GM19035 (cell line): ENCODE data around the gene MAGEB5.
"Not testable (repeated sequence)": the region's sequence is repeated elsewhere in the genome, so short reads cannot be mapped to it uniquely, and the experiment has no call there.

ENCODE experiments used
- ATAC-seq: cut with Tn5 transposase; IDR thresholded peaks from one replicate; pipeline ENCODE4 v1.9.1; 2021; ENCODE audit not compliant: unreplicated experiment

The MAGEB5 gene, protein sequence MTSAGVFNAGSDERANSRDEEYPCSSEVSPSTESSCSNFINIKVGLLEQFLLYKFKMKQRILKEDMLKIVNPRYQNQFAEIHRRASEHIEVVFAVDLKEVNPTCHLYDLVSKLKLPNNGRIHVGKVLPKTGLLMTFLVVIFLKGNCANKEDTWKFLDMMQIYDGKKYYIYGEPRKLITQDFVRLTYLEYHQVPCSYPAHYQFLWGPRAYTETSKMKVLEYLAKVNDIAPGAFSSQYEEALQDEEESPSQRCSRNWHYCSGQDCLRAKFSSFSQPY

GRCh38 chrX:26215869-26216268 is at the start of gene MAGEB5:
Gene MAGEB5, plus strand, starts transcription at chrX:26216169. Its CDS starts 1,133 bp downstream, at chrX:26217302.
- ATAC-seq: no peak

DNA sequence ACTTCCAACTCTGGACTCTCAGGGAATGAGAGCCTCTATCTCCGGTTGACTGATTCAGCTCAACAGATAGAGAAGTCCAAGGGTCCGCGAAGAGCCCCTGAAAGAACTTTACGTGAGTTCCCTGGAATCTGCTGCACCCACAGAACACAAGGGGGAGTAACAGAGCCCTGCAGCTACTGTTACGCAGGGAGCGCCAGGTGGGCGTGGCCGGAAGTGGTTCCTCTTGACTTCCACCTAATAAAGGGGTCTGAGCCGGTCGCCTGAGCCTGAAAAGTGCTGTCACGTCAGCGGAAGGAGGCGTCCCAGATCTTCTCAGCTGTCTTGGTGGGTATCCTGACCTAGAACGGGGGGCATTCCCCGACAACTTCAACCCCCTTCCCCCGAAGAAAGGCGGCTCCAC is 23.8 kb upstream of the MAGEB5 start, which contains the start of gene MAGEB6:
Gene MAGEB6 (plus strand): TSS at position 237 of the 400 bp plus-strand sequence. CDS start 1,407 bp downstream, outside the sequence.
- no peak for ATAC-seq

- ATAC-seq: no peak
Measured at GRCh38 chrX:26203561-26203960, 12.4 kb upstream of the MAGEB5 start.

DNA sequence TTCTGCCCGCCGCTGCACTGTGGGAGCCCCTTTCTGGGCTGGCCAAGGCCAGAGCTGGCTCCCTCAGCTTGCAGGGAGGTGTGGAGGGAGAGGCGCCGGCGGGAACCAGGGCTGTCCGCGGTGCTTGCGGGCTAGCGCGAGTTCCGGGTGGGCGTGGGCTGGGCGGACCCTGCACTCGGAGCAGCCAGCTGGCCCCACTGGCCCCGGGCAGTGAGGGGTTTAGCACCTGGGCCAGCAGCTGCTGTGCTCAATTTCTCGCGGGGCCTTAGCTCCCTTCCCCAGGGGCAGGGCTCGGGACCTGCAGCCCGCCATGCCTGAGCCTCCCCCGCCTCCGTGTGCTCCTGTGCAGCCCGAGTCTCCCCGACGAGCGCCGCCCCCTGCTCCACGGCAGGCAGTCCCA is 11.3 kb upstream of the MAGEB5 start:
- ATAC-seq: not testable (repeated sequence)

GRCh38 chrX:26208012-26208411 is 8.0 kb upstream of the MAGEB5 start:
- ATAC-seq: no peak

DNA sequence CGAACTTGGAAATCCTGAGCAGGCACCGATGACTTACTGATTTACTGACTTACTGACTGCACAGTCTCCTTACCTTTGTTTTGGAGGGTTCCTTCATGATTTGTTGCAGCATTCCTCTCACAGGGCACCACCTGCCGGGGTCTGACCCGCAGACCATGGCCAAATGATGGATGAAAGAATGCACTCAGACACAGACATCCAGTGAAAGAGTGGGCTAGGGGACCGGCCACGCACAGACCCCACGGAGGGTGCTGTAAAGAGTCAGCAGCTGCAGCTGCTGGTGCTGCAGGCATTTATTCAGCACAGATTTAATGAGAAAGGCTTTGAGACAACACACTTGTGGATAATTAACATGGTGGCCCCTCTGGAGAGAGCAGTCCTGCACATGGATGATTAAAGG is 3.4 kb downstream of the MAGEB5 start:
- no peak for ATAC-seq

GRCh38 chrX:26234177-26234576 is 18.2 kb downstream of the MAGEB5 start:
- ATAC-seq: no peak

- no peak for ATAC-seq
Measured at GRCh38 chrX:26253526-26253925, 37.6 kb downstream of the MAGEB5 start.

DNA sequence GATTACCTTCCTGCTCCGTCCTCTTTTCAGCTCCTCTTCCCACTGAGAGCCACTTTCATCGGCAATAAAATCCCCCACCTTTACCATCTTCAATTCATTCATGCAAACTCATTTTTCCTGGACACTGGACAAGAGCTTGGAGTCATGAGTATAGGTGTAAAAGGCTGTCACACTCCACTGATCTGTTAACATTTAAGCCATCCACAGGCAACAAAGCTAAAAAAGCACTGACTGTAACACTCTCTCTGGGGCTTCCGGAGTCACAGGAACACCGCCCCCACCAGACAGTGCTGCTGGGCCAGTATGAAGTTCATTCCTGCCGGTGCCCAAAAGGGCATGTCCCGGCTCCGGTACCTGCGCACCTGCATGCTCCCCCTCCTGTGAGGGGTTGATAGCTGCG is 38.5 kb downstream of the MAGEB5 start:
- no peak for ATAC-seq

- no peak for ATAC-seq
Measured at GRCh38 chrX:26262121-26262523, 46.2 kb downstream of the MAGEB5 start.
